Activated naive CD4-positive, alpha-beta T cell treated with anti-CD3 and anti-CD28 coated beads, Interleukin-2, amount 50 U/mL, for 72 hours (primary cell): ENCODE measurements around the gene GATAD2A. TPM values are rescaled to one million over a fixed set of nuclear protein-coding genes. Genes with fewer than 3 reads are reported as not detected.

Source experiments
- ATAC-seq, 2 donors: fragments of 150-1000 bp; cut with Tn5 transposase; 2 replicates each; pipeline ENCODE4 v1.10.0; 2021; ENCODE audit warnings: mild to moderate bottlenecking in 2 of 2, moderate library complexity in 2 of 2
- DNase-seq, 2 donors: peaks; one replicate each; pipeline ENCODE4 v3.0.0; 2021 to 2022; ENCODE audit warnings: low spot score in 2 of 2
- H3K27ac Mint-ChIP-seq, 2 donors: one replicate each; pipeline ENCODE4 v1.8.0; 2022; ENCODE audit warnings: mild to moderate bottlenecking in 2 of 2, mixed read lengths in 2 of 2
- H3K36me3 Mint-ChIP-seq, 2 donors: one replicate each; pipeline ENCODE4 v1.8.0; 2022; ENCODE audit warnings: mixed read lengths in 2 of 2
- H3K9me3 Mint-ChIP-seq, 2 donors: one replicate each; pipeline ENCODE4 v1.8.0; 2022; ENCODE audit warnings: mixed read lengths in 2 of 2
- total RNA-seq, 2 donors: library from RNA; stranded (reverse); gene quantifications; one replicate each; pipeline ENCODE4 v1.2.3, GENCODE V29; 2022

Gene GATAD2A
- total RNA-seq, 2 donors from 2014 or later = 122 to 134 TPM

GRCh38 chr19:19543101-19543500, 137.6 kb downstream of the GATAD2A start:
- ATAC-seq (no peak), DNase-seq (no peak)
- no peak overlapping the region for H3K27ac Mint-ChIP-seq
- H3K36me3 Mint-ChIP-seq = no peaks in the 10 kb centered on the region
- no peaks in the 10 kb centered on the region for H3K9me3 Mint-ChIP-seq

DNA sequence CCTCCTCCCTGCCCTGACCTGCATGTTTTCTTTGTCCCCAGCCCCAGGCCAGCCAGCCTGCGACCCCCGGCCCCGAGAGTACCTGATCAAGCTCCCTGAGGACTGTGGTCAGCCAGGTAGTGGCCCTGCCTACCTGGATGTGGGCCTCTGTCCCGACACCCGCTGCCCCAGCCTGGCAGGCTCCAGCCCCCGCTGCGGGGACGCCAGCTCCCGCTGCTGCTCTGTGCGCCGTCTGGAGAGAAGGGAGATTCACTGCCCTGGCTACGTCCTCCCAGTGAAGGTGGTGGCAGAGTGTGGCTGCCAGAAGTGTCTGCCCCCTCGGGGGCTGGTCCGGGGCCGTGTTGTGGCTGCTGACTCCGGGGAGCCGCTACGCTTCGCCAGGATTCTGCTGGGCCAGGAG, 138.2 kb downstream of the GATAD2A start:
- DNase-seq = no peak
- Mint-ChIP-seq H3K9me3 (no peaks in the 10 kb centered on the region), H3K36me3 (no peaks in the 10 kb centered on the region), H3K27ac (no peak overlapping the region)
- ATAC-seq = no peak

- no peaks in the 10 kb centered on the region for H3K36me3 Mint-ChIP-seq
- ATAC-seq (no peak), DNase-seq (no peak)
- H3K9me3 Mint-ChIP-seq = no peaks in the 10 kb centered on the region
- no peak overlapping the region for H3K27ac Mint-ChIP-seq
Observed at GRCh38 chr19:19544257-19544953, 138.9 kb downstream of the GATAD2A start.

DNA sequence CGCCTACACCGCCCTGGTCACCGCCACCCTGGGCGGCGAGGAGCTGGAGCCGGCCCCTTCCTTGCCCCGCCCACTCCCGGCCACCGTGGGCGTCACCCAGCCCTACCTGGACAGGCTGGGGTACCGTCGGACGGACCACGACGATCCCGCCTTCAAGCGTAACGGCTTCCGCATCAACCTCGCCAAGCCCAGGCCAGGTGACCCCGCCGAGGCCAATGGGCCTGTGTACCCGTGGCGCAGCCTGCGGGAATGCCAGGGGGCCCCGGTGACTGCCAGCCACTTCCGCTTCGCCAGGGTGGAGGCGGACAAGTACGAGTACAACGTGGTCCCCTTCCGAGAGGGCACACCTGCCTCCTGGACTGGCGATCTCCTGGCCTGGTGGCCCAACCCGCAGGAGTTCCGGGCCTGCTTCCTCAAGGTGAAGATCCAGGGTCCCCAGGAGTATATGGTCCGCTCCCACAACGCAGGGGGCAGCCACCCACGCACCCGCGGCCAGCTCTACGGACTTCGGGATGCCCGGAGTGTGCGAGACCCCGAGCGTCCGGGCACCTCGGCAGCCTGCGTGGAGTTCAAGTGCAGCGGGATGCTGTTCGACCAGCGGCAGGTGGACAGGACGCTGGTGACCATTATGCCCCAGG, 139.6 kb downstream of the GATAD2A start:
- H3K27ac Mint-ChIP-seq = no peak overlapping the region
- no peak for ATAC-seq
- no peaks in the 10 kb centered on the region for H3K36me3 Mint-ChIP-seq
- H3K9me3 Mint-ChIP-seq = no peaks in the 10 kb centered on the region
- no peak for DNase-seq

DNA sequence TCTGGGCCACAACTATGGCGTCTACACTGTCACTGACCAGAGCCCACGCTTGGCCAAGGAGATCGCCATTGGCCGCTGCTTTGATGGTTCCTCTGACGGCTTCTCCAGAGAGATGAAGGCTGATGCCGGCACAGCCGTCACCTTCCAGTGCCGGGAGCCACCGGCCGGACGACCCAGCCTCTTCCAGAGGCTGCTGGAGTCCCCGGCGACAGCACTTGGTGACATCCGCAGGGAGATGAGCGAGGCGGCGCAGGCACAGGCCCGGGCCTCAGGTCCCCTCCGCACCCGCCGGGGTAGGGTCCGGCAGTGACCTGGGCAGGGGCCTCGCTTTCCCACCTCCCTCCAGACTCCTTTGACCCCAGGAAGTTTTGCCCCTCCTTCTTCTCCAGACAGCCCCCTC, 140.2 kb downstream of the GATAD2A start:
- ATAC-seq = no peak
- no peak overlapping the region for H3K27ac Mint-ChIP-seq
- no peaks in the 10 kb centered on the region for H3K36me3 Mint-ChIP-seq
- H3K9me3 Mint-ChIP-seq = no peaks in the 10 kb centered on the region
- DNase-seq = no peak

DNA sequence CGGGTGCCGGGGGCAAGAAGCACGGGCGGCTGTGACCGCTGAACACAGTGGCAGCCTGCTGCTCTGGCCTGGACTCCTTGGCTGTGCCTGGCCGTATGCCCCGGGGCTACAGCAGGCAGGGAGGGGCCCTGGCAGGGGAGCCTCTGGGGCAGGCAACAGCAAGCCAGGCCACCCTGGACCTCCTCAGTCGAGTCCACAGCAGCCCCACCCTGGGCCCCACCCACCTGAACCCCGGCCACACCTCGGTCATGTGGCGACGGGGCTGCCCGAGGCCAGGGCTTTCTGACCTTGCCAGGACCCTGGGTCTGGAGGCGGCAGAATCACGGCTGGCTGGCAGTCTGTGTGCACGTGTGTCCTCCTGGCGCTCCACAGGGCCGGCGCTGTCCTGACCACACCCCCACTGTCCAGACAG, 141.3 kb downstream of the GATAD2A start:
- no peak overlapping the region for H3K27ac Mint-ChIP-seq
- no peaks in the 10 kb centered on the region for H3K36me3 Mint-ChIP-seq
- DNase-seq = no peak
- no peak for ATAC-seq
- H3K9me3 Mint-ChIP-seq = no peaks in the 10 kb centered on the region

DNA sequence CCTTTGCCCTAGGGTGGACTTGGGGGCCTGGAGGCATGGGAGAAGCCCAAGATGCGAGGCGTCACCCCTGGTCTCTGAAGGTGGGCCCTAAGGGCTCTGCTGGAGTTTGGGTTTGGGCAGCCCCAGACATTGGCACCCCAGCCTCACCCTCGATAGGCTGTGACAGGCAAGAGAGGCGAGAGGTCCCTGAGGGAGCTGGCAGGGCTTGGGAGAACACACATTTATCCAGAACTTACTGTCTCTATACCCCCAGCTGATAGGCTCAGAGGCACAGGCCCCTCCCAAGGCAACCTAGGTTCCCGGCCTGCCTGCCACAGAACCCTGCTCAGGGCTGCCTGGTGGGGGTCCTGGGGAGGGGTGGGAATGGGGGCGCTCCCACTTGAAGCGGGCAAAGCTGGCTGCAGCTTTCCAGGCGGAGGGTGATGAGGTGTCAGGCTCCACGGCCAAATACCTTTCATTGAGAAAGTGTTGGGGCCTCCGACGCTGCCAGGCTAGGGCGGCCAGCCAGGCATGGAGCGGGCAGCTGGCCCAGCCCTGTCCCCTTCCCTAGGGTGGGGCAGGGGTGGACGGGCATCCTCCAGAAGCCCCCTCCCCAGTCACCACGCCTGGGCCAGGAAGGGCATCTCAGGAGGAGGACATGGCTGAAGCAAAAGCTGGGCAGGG, 142.3 kb downstream of the GATAD2A start:
- ATAC-seq (no peak), DNase-seq (no peak)
- no peaks in the 10 kb centered on the region for H3K36me3 Mint-ChIP-seq
- H3K9me3 Mint-ChIP-seq = no peaks in the 10 kb centered on the region
- no peak overlapping the region for H3K27ac Mint-ChIP-seq

DNA sequence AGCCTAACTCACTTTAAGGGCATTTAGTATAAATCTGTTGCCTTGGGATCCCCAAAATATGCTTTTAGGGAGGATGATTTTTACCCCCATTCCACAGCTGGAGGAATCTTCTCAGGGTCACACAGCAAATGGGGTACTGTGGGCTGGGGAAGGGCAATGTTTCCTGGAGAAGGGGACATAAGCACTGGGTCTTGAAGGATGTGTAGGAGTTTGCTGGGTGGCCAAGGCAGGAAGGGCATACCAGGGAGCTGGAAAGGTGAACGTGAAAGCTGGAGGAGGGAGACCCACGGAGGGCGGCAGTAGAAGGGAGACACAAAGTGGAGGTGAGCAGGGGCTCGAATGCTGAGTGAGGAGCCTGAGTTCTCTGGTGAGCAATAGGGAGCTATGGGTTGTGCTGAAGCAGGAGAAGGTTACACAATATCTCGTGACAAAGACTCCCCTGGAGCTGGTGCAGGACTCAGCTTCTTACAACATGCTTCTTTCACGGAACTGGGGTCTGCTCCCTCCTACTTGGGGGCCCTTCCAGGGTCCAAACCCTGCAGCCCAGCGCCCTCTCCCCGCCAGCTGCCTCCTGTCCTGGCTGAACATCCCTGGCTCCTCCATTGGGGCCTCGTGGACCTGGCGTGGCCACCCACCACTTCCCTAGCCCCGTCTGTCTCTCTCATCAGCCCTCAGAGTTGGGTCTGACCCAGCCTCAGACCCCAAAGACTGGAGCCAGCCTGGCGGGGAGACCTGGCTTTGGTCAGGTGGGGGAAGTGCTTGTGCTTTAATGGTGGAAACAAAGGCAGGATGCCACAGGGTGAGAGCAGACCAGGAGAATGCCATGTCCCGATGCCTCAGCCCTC, 143.7 kb downstream of the GATAD2A start:
- Mint-ChIP-seq H3K9me3 (no peaks in the 10 kb centered on the region), H3K27ac (no peak overlapping the region), H3K36me3 (no peaks in the 10 kb centered on the region)
- ATAC-seq (no peak), DNase-seq (no peak)

DNA sequence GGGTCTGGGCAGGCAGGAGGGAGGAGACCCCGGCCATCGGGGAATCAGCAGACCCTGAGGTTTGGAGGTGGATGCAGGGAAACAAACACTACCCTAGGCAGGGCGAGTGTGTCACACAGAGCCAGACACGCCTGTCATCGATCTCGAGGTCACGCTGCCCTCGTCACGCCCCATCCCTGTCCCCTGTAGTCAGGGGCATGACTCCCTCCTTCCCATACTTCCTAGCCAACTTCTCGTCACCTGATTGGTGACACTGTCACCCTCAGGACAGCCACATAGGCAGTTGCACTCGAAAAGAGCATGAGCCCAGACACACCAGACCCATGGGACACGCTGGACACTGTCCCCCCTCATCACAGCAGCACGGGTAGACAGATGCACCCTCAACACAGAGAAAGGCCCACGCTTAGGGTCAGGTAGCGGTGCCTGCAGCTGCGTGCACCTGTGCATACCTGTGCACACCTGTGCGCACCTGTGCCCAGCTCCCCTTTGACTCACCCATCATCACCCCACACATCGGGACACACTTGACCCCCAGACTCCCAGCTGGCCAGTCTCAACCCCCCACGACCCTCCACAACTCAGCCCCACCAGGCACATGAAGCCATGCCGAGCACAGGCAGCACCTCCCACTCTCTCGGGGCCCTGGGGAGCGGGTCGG, 144.5 kb downstream of the GATAD2A start:
- DNase-seq (no peak), ATAC-seq (no peak)
- Mint-ChIP-seq H3K27ac (no peak overlapping the region), H3K9me3 (no peaks in the 10 kb centered on the region), H3K36me3 (no peaks in the 10 kb centered on the region)

GRCh38 chr19:19550485-19550929, 145.0 kb downstream of the GATAD2A start:
- Mint-ChIP-seq H3K9me3 (no peaks in the 10 kb centered on the region), H3K27ac (no peak overlapping the region), H3K36me3 (no peaks in the 10 kb centered on the region)
- ATAC-seq (no peak), DNase-seq (no peak)

DNA sequence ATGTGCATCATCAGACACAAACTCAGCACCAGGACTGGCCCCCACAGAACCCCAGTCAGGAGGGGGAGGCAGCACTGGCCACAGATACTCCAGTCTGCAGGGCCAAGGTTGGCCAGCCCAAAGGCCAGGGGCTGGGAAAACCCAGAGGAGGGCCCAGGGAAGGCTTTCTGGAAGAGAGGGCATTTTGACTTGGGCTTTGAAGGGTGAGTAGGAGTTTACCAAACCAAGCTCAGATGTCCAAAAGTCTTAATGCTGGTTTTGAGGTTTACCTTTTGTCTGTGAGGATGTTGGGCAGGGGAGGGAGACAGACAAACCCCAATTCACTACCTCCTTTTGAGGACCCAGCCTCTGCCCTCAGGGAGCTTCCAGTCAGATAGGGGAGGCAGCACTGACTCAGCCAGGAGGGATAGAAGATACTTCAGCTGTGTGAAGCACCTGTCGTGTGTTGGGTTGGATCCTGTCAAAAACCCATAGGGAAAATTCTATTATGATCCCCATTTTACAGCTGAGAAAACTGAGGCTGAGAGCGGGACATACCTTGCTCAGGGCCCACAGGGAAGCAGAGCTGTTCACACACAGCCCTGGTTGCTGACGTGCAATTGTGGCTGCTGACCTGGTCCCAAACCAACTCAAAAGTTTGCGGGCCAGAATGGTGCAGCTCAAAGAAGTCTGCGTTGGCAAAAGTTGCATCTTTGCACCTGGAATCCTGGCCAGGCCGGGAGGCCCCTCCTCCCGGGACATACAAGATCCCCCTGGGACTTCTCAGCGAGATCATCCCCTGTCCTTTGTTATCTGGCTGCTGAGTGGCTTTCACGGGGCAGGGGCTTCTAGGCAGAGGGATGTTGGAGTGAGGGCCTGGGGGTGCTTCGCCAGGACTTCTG, 145.7 kb downstream of the GATAD2A start:
- DNase-seq (no peak), ATAC-seq (no peak)
- Mint-ChIP-seq H3K27ac (peak overlapping the region in 1 of 2 donors; percentile 65), H3K9me3 (no peaks in the 10 kb centered on the region), H3K36me3 (no peaks in the 10 kb centered on the region)

GRCh38 chr19:19551853-19552192, 146.3 kb downstream of the GATAD2A start:
- ATAC-seq (no peak), DNase-seq (no peak)
- H3K27ac Mint-ChIP-seq = peak overlapping the region in 1 of 2 donors; percentile 60
- no peaks in the 10 kb centered on the region for H3K9me3 Mint-ChIP-seq
- no peaks in the 10 kb centered on the region for H3K36me3 Mint-ChIP-seq

DNA sequence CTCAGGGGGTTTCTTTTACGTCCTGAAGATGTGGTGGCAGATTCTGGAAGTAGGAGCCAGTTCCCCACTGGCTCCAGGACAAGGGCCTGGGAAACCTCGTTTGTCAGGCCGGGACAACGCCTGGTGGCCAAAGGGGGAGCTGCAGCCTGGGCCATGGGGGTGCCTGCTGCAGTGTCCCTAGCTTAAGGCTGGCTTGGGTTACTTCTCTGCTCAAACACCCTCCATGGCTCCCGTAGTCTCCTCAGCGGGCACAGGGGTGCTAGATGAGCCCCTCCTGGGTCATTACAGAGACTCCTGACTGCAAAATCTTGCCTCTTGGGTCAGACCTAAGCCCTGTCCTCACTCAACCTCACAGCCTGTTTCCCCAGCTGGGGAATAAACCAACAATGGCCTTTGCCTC, 147.3 kb downstream of the GATAD2A start:
- no peaks in the 10 kb centered on the region for H3K9me3 Mint-ChIP-seq
- no peaks in the 10 kb centered on the region for H3K36me3 Mint-ChIP-seq
- H3K27ac Mint-ChIP-seq = no peak overlapping the region
- ATAC-seq (peak; percentile 34 to 48), DNase-seq (no peak)

DNA sequence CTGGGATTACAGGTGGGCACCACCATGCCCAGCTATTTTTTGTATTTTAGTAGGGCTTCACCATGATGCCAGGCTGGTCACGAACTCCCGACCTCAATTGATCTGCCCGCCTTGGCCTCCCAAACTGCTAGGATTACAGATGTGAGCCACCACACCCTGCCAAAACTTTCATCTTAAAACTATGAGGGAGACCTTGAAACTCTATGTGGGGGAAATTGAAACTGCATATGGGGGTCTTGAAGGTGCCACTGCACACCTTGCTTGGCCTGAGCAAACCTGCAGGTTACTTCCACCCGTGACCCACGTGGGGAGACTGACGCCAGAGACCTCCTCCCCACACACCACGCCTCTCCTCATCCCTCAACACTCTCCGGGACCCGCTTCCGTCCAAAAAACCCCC, 148.2 kb downstream of the GATAD2A start:
- Mint-ChIP-seq H3K9me3 (no peaks in the 10 kb centered on the region), H3K36me3 (no peaks in the 10 kb centered on the region), H3K27ac (peak overlapping the region in 1 of 2 donors; percentile 21)
- no peak for DNase-seq
- ATAC-seq = no peak

DNA sequence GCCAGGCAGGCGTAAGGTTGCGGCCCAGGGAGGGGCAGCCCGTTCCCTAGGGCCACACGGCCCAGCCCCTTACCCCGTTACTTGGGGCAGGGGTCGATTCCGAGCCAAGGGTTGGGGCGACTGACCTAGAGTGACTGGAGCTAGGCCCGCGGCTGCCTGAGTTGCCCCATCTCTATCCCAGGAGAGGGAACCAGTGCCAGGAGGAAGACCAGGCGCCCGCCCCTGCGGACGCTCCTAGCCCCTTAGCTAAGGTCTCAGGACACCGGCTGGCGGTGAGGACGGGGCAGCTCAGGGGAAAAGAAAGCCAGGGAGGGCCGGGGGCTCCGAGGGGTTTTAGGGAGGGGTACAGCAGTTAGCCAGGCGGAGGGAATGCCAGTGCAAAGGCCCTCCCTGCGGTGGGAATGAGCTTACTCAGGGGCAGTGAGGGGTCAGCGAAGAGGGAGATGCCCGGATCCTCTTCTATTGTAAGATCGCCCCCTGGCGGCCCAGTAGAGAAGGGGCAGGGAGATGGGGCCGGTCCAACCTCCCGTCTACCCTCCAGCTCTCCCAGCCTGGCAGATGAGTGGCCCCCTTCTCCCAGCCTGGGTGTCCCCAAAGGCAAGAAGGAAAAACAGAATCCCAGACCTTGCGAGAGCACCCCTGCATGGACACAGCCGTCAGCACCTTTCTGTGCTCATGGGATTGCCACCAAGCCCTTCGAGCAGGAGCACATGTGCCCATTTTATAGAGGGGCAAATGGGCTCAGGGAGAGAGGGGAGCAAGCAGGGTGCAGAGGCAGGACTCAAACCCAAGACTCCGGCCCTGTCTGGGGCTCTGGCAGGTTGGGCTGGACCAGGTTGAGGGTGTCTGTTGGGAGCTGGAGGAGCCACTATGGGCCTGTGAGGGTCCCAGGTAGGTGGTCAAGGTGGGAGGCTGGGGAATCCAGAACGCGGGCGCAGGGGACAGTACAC, 148.9 kb downstream of the GATAD2A start:
- Mint-ChIP-seq H3K36me3 (no peaks in the 10 kb centered on the region), H3K9me3 (no peaks in the 10 kb centered on the region), H3K27ac (peak overlapping the region in 1 of 2 donors; percentile 21)
- DNase-seq = peak in 1 of 2 donors; percentile 78
- ATAC-seq = peak; percentile 66 to 76
